HG03571 (cell line): ENCODE data around the gene SCMH1.
"Not testable (repeated sequence)": the region's sequence is repeated elsewhere in the genome, so short reads cannot be mapped to it uniquely, and the experiment has no call there.

Source experiments
- ATAC-seq: cut with Tn5 transposase; IDR thresholded peaks from one replicate; pipeline ENCODE4 v1.9.1; 2021; ENCODE audit not compliant: unreplicated experiment

SCMH1 gene

GRCh38 chr1:41158147-41158875, 83.8 kb downstream of the SCMH1 start:
- no peak for ATAC-seq

DNA sequence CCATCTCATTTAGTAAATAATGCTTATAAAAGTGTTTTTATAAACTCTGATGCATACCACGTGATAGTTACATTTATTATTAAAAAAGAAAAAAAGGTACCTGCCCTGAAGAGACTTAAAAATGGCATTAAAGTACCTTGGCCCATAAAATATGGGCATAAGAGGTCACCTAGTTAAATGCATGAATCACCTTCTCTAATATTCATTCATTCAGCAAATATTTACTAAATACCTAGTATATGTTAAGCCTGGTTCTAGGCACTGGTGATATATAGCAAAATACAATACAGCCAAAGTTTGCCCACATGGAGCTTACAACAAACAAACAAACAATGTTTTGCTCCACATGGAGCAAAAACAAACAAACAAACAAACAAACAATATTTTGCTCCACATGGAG, 87.0 kb downstream of the SCMH1 start:
- ATAC-seq: no peak

DNA sequence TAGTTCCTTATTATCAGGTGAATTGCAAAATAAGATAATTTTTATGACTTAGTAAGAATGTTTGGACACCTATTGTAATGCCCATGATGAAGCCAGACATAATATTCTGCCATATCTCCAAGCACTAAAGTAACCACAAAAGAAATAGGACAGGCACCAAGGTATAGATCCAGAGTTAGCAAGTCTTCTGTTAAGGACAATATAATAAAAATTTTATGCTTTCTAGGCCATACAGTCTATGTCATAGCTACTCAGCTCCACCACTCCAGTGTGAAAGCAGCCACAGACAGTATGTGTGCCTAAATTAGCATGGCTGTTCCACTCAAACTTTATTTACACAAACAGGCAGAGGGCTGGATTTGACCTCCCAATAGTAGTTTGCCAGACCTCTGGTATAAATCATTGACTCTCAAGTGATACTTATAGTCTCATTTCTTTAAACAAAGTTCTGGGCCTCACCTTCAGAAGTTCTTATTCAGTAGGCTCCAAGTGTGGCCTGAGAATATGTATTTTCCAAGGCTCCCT, 88.3 kb downstream of the SCMH1 start:
- no peak for ATAC-seq

DNA sequence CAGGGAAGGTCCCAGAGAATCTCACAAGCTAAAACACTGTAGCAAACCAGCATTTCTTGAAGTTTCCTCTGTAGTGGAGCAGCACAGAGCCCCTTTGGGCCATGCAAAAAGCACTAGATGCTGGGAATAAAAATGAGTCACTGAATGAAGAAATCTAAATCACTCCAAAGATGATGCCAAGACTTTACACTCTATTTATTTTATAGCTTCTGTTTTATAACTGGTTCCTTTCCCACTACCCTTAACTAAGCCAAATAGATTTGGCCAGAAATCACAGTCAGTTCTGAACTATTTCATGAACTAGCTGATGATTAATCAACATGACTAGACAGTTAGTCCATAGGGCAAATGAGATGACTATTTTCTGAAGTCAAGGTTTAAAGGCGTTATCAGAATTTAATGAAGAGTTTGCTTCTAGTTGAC, 89.5 kb downstream of the SCMH1 start:
- no peak for ATAC-seq

GRCh38 chr1:41151846-41152245, 90.3 kb downstream of the SCMH1 start:
- no peak for ATAC-seq

GRCh38 chr1:41149570-41149969, 92.5 kb downstream of the SCMH1 start:
- no peak for ATAC-seq

GRCh38 chr1:41144285-41144684, 97.8 kb downstream of the SCMH1 start:
- ATAC-seq: no peak

GRCh38 chr1:41138549-41138948, 103.6 kb downstream of the SCMH1 start:
- ATAC-seq: no peak

GRCh38 chr1:41135196-41135947, 106.7 kb downstream of the SCMH1 start:
- no peak for ATAC-seq

DNA sequence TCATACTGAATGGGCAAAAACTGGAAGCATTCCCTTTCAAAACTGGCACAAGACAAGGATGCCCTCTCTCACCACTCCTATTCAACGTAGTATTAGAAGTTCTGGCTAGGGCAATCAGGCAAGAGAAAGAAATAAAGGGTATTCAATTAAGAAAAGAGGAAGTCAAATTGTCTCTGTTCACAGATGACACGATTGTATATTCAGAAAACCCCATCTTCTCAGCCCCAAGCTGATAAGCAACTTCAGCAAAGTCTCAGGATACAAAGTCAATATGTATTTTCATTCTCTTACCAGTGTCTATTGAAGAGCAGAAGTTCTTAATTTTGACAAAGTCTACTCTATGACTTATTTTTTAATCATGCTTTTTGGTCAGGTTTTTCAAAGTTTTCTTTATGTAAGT, 107.8 kb downstream of the SCMH1 start:
- ATAC-seq: not testable (repeated sequence)

DNA sequence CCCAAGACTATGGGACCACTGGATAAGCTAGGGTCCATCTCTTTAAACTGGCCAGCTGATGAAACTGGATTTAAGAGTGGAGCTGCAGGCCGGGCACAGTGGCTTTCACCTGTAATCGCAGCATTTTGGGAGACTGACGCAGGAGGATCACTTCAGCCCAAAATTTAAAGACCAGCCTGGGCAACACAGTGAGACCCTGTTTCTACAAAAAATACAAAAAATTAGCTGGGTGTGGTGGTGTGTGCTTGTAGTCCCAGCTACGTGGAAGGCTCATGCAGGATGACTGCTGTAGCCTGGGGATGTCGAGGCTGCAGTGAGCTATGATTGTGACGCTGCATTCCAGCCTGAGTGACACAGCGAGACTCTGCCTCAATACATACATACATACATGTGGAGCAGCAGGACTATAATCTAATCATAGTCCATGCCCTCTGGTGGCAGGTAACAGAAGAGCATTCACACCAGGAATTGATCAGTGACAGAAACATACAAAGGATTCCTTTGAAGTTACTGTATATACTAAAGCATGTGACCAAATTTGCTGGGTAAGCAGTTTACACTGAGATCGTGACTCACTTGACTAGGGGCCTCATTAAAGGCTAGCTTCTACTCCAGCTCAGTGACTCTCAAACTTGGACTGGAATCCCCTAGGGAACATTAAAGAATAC, 119.1 kb downstream of the SCMH1 start:
- no peak for ATAC-seq

- ATAC-seq: no peak
Observed at GRCh38 chr1:41122148-41122547, 120.0 kb downstream of the SCMH1 start.

DNA sequence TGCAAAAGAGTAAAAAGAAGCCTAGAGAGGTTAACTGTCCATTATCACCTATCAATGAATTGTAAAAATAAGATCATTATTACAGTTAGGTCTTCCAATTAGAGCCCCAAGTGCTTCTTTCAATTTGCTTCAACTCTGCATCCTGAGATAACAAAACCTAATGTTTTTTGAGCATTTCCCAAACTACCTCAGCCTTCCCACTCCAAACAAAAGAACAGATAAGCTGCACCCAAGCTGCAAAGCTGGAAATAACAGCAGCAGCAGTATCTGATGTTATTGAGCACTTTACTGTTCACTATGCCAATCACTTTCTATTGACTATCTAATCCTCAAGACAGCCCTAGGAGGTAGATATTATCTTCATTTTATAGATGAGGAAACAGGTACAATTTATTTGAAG, 123.5 kb downstream of the SCMH1 start:
- ATAC-seq: no peak

DNA sequence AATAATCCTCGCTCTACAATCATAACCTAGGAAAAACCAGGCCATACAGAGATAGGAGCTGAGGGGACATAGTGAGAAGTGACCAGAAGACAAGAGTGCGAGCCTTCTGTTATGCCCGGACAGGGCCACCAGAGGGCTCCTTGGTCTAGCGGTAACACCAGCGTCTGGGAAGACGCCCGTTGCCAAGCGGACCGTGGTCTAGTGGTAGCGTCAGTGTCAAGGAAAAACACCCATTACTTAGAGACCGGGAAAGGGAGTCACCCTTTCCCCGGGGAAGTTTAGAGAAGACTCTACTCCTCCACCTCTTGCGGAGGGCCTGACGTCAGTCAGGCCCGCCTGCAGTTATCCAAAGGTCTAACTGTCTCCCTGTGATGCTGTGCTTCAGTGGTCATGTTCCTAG, 124.9 kb downstream of the SCMH1 start:
- not testable (repeated sequence) for ATAC-seq

DNA sequence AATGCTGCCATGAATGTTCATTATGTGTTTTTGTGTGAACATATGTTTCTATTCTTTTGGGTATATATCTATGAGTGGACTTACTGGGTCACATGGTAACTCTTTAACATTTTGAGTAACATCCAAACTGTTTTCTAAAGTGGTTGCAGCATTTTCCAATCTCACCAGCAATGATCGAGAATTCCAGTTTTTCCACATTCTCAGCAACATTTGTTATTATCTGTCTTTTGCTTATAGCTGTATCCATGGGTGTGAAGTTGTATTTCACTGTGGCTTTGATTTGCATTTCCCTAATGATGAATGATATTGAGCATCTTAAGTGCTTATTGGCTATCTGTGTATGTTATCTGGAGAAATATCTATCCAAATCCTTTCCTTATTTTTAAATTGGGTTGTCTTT, 131.4 kb downstream of the SCMH1 start:
- no peak for ATAC-seq

DNA sequence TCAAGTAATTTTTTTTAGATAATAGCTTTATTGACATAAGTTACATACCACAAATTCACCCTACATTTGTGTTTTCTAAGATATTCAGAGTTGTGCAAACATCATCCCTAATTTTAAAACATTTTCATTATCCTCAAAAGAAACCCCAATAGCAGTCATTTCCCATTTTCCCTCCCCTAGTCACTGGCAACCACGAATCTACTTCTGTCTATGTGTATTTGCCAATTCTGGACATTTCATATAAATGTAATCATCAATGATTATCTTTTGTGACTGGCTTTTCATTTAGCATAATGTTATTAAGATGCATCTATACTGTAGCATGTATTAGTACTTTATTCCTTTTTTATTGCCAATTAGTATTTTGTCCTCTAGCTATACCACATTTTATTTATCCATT, 131.8 kb downstream of the SCMH1 start:
- no peak for ATAC-seq

- no peak for ATAC-seq
Observed at GRCh38 chr1:41109310-41110197, 132.6 kb downstream of the SCMH1 start.

- no peak for ATAC-seq
Observed at GRCh38 chr1:41108696-41109275, 133.3 kb downstream of the SCMH1 start.

GRCh38 chr1:41103766-41104165, 138.3 kb downstream of the SCMH1 start:
- no peak for ATAC-seq

- no peak for ATAC-seq
Observed at GRCh38 chr1:41102653-41103052, 139.5 kb downstream of the SCMH1 start.
